H1 (cell line): ENCODE measurements around the gene MAP3K14. TPM values are rescaled to one million over a fixed set of nuclear protein-coding genes. Genes with fewer than 3 reads are reported as not detected.

ENCODE experiments used
- CTCF ChIA-PET: fragments of 300-600 bp; sonication (Branson Sonifier 250); formaldehyde crosslinking; loops from one replicate; lab custom pipeline; 2021; ENCODE audit not compliant: partially characterized antibody; lab: Charles Lee
- POLR2A ChIA-PET: fragments of 300-600 bp; sonication (Branson Sonifier 250); formaldehyde crosslinking; loops from one replicate; lab custom pipeline; 2021; ENCODE audit warnings: inconsistent platforms; ENCODE audit not compliant: partially characterized antibody; lab: Charles Lee
- DNase-seq, 2 experiments: peaks; one replicate each; pipeline versions ENCODE4 v3.0.0 to v3.0.0-alpha.2; 2010 to 2022; ENCODE audit warnings: low spot score in 2 of 2, low read depth in 1 of 2, mixed read lengths in 1 of 2
- FAIRE-seq: peaks from 2 replicates; lab custom pipeline; 2011; peaks lifted over from hg19 to GRCh38; lab: Jason Lieb, UNC
- H2AFZ ChIP-seq: 2 replicates; pipeline ENCODE4 v1.8.1; 2012; ENCODE audit warnings: low read length, inconsistent platforms
- H2AK5ac ChIP-seq: 2 replicates; pipeline ENCODE4 v1.6.1; 2013; ENCODE audit warnings: low read depth, low read length
- H2BK120ac ChIP-seq: replicated peaks from 2 replicates; pipeline ENCODE3; 2013; ENCODE audit warnings: low read depth, low read length, inconsistent platforms
- H2BK12ac ChIP-seq: 2 replicates; pipeline ENCODE4 v1.6.1; 2013; ENCODE audit warnings: low read depth, low read length
- H2BK15ac ChIP-seq: 2 replicates; pipeline ENCODE4 v1.6.1; 2013; ENCODE audit warnings: low read length
- H2BK20ac ChIP-seq: 2 replicates; pipeline ENCODE4 v1.6.1; 2013; ENCODE audit warnings: low read length
- H2BK5ac ChIP-seq: 2 replicates; pipeline ENCODE4 v1.6.1; 2013; ENCODE audit warnings: low read depth, low read length
- H3K14ac ChIP-seq: 2 replicates; pipeline ENCODE4 v1.6.1; 2013; ENCODE audit warnings: inconsistent platforms; ENCODE audit not compliant: insufficient read length
- H3K18ac ChIP-seq: 2 replicates; pipeline ENCODE4 v1.6.1; 2013; ENCODE audit warnings: low read length; ENCODE audit errors: extremely low read depth
- H3K23ac ChIP-seq: 2 replicates; pipeline ENCODE4 v1.6.1; 2013; ENCODE audit warnings: inconsistent platforms; ENCODE audit not compliant: insufficient read length
- H3K23me2 ChIP-seq: 2 replicates; pipeline ENCODE4 v1.6.1; 2013; ENCODE audit warnings: low read depth, low read length
- H3K27ac ChIP-seq: 2 replicates; pipeline ENCODE4 v1.6.1; 2011; ENCODE audit warnings: low read depth, low read length, inconsistent platforms
- H3K27me3 ChIP-seq, 4 experiments: replicated peaks in 1 of 4; 1 replicate in 1 of 4; 2 replicates in 3 of 4; pipeline versions ENCODE4 v1.6.1 to v1.8.1; 2011 to 2013; ENCODE audit warnings: low read length in 3 of 4, mild to moderate bottlenecking in 3 of 4, inconsistent platforms in 2 of 4, mixed read lengths in 2 of 4, moderate library complexity in 1 of 4; ENCODE audit not compliant: control insufficient read depth in 3 of 4, insufficient read depth in 3 of 4; ENCODE audit errors: extremely low read depth in 1 of 4
- H3K36me3 ChIP-seq, 4 experiments: 2 replicates each; pipeline versions ENCODE4 v1.6.1 to v1.8.1; 2011 to 2013; ENCODE audit warnings: mild to moderate bottlenecking in 4 of 4, low read length in 3 of 4, moderate library complexity in 2 of 4, control low read depth in 1 of 4, inconsistent platforms in 1 of 4; ENCODE audit not compliant: insufficient read depth in 4 of 4, control insufficient read depth in 2 of 4
- H3K4ac ChIP-seq: replicated peaks from 2 replicates; pipeline ENCODE3; 2013; ENCODE audit warnings: low read length, low read depth, mixed read lengths, inconsistent platforms; ENCODE audit not compliant: insufficient read length
- H3K4me1 ChIP-seq, 4 experiments: replicated peaks in 1 of 4; 1 replicate in 1 of 4; 2 replicates in 3 of 4; pipeline versions ENCODE4 v1.6.1 to v1.8.1; 2011 to 2013; ENCODE audit warnings: low read length in 3 of 4, inconsistent platforms in 2 of 4, mixed read lengths in 1 of 4; ENCODE audit not compliant: insufficient read depth in 4 of 4, control insufficient read depth in 3 of 4
- H3K4me2 ChIP-seq, 2 experiments: 2 replicates each; pipeline versions ENCODE4 v1.6.1 to v1.8.1; 2011 to 2013; ENCODE audit warnings: low read depth in 2 of 2, low read length in 2 of 2, control low read depth in 1 of 2, inconsistent platforms in 1 of 2, mild to moderate bottlenecking in 1 of 2; ENCODE audit not compliant: insufficient read depth in 1 of 2
- H3K4me3 ChIP-seq, 4 experiments: fragments of 200-600, 300-600 bp in 1 of 4; sonication (generic), shearing (Covaris generic), sonication (Bioruptor Twin) in 1 of 4; 2 replicates each; pipeline versions ENCODE4 v1.5.1 to v1.8.1; 2011 to 2016; ENCODE audit warnings: low read length in 4 of 4, low read depth in 3 of 4, control low read depth in 2 of 4, inconsistent platforms in 2 of 4, mild to moderate bottlenecking in 2 of 4, mixed read lengths in 1 of 4, moderate library complexity in 1 of 4; ENCODE audit not compliant: insufficient read depth in 2 of 4; ENCODE audit errors: extremely low read depth in 1 of 4
- H3K56ac ChIP-seq: replicated peaks from 2 replicates; pipeline ENCODE3; 2013; ENCODE audit warnings: low read depth, mild to moderate bottlenecking, mixed read lengths, low read length, inconsistent platforms; ENCODE audit not compliant: insufficient read length
- H3K79me1 ChIP-seq: 2 replicates; pipeline ENCODE4 v1.6.1; 2013; ENCODE audit warnings: low read depth, low read length, control low read depth
- H3K79me2 ChIP-seq, 2 experiments: 2 replicates each; pipeline versions ENCODE4 v1.6.1 to v1.8.1; 2012 to 2013; ENCODE audit warnings: low read length in 2 of 2, mild to moderate bottlenecking in 2 of 2, inconsistent platforms in 1 of 2; ENCODE audit not compliant: insufficient read depth in 2 of 2, control insufficient read depth in 1 of 2
- H3K9ac ChIP-seq, 4 experiments: replicated peaks in 1 of 4; 1 replicate in 1 of 4; 2 replicates in 3 of 4; pipeline versions ENCODE4 v1.6.1 to v1.8.1; 2011 to 2013; ENCODE audit warnings: low read depth in 3 of 4, low read length in 3 of 4, control low read depth in 2 of 4, mild to moderate bottlenecking in 2 of 4, moderate library complexity in 2 of 4, inconsistent platforms in 1 of 4; ENCODE audit errors: extremely low read depth in 1 of 4
- H3K9me3 ChIP-seq, 2 experiments: 2 replicates each; pipeline versions ENCODE4 v1.6.1 to v1.8.1; 2012 to 2013; ENCODE audit warnings: mild to moderate bottlenecking in 2 of 2, moderate library complexity in 2 of 2, control low read depth in 1 of 2, inconsistent platforms in 1 of 2, low read depth in 1 of 2, low read length in 1 of 2, mixed read lengths in 1 of 2; ENCODE audit not compliant: insufficient read depth in 2 of 2
- H4K20me1 ChIP-seq, 2 experiments: replicated peaks in 1 of 2; 2 replicates each; pipeline versions ENCODE3 to v1.8.1; 2011 to 2013; ENCODE audit warnings: inconsistent platforms in 2 of 2, low read length in 2 of 2, mild to moderate bottlenecking in 1 of 2; ENCODE audit not compliant: insufficient read depth in 2 of 2, control insufficient read depth in 1 of 2
- H4K5ac ChIP-seq: 2 replicates; pipeline ENCODE4 v1.6.1; 2013; ENCODE audit warnings: low read length, low read depth, mixed read lengths, inconsistent platforms; ENCODE audit not compliant: insufficient read length
- H4K8ac ChIP-seq: 2 replicates; pipeline ENCODE4 v1.8.0; 2013; ENCODE audit warnings: mild to moderate bottlenecking, moderate library complexity, low read length, inconsistent platforms; ENCODE audit not compliant: insufficient read depth; ENCODE audit errors: extremely low read depth
- H4K91ac ChIP-seq: replicated peaks from 2 replicates; pipeline ENCODE3; 2013; ENCODE audit warnings: low read length, mixed read lengths, inconsistent platforms; ENCODE audit not compliant: insufficient read length
- BCL11A ChIP-seq, 2 experiments: IDR thresholded peaks; one replicate each; pipeline ENCODE4 v1.6.1; 2011; ENCODE audit warnings: low read depth in 2 of 2, low read length in 2 of 2, mild to moderate bottlenecking in 2 of 2
- CHD1 ChIP-seq: IDR thresholded peaks from 2 replicates; pipeline ENCODE4 v1.6.1; 2012; ENCODE audit warnings: low read depth, low read length, improper control_type of control experiment
- CREB1 ChIP-seq: IDR thresholded peaks from 2 replicates; pipeline ENCODE4 v1.6.1; 2012; ENCODE audit warnings: inconsistent platforms
- GABPA ChIP-seq: IDR thresholded peaks from 2 replicates; pipeline ENCODE4 v1.6.1; 2011; ENCODE audit warnings: mild to moderate bottlenecking, low read length, moderate library complexity, borderline replicate concordance; ENCODE audit not compliant: insufficient read depth
- HDAC2 ChIP-seq, 2 experiments: fragments of 300-600 bp in 1 of 2; sonication (generic) in 1 of 2; IDR thresholded peaks; 2 replicates each; pipeline ENCODE4 v1.6.1; 2011 to 2012; ENCODE audit warnings: low read depth in 2 of 2, low read length in 2 of 2, mild to moderate bottlenecking in 2 of 2, moderate library complexity in 2 of 2, borderline replicate concordance in 1 of 2, inconsistent platforms in 1 of 2
- KDM1A ChIP-seq: fragments of 200-600, 300-600 bp; sonication (generic); IDR thresholded peaks from 2 replicates; pipeline ENCODE4 v1.7.1; 2016; ENCODE audit warnings: mild to moderate bottlenecking, low read length, borderline replicate concordance
- SAP30 ChIP-seq: fragments of 300-600 bp; sonication (generic); IDR thresholded peaks from 2 replicates; pipeline ENCODE4 v1.7.1; 2012; ENCODE audit warnings: low read length, moderate library complexity, mild to moderate bottlenecking, inconsistent platforms; ENCODE audit not compliant: insufficient read depth, insufficient replicate concordance
- SIRT6 ChIP-seq: IDR thresholded peaks from one replicate; pipeline ENCODE4 v1.7.1; 2012; ENCODE audit warnings: low read length, inconsistent platforms
- SRF ChIP-seq: IDR thresholded peaks from 2 replicates; pipeline ENCODE4 v1.6.1; 2011; ENCODE audit warnings: mild to moderate bottlenecking, low read depth, low read length, moderate library complexity
- WGBS, 2 experiments: shearing (Covaris generic) in 1 of 2; methylation state at CpG; one replicate each; pipeline versions ENCODE4 v1.1.6 to v1.1.7; 2013 to 2015; ENCODE audit warnings: low lambda C conversion rate in 2 of 2, mixed read lengths in 2 of 2, inconsistent platforms in 1 of 2, low coverage in 1 of 2, missing lambda C conversion rate in 1 of 2; ENCODE audit not compliant: insufficient replicate concordance in 2 of 2, insufficient coverage in 1 of 2, insufficient read length in 1 of 2; ENCODE audit errors: extremely low coverage in 1 of 2, missing lambda C conversion rate in 1 of 2; 5-methylcytosine and 5-hydroxymethylcytosine counted together
- polyA plus RNA-seq, 7 experiments: library from polyadenylated mRNA; depleted of rRNA in 3 of 7; stranded (reverse) in 5 of 7; unstranded in 2 of 7; fragments of >200 nt in 5 of 7; fragments of 200-250 nt in 2 of 7; gene quantifications; 1 replicate in 5 of 7; 2 replicates in 1 of 7; 4 replicates in 1 of 7; pipeline versions ENCODE4 v1.2.1 to v1.2.3, GENCODE V29; 2011 to 2013; ENCODE audit warnings: missing spikeins in 2 of 7, mixed read lengths in 2 of 7
- total RNA-seq: library from RNA; stranded (reverse); fragmentation: NEBNext Ultra II Directional; extraction: Animal tissue kit (Norgen Biotek cat#: 25700); gene quantifications from 2 replicates; pipeline ENCODE4 v1.2.1, GENCODE V29; 2021
- TF ChIP-seq, protein P1 (sequence below): IDR thresholded peaks from 2 replicates; pipeline ENCODE4 v1.6.1; 2012; ENCODE audit warnings: low read length, inconsistent platforms

Gene MAP3K14
- total and polyA plus RNA-seq, 2 of the 8 experiments (the other 6 are each of a cell fraction or from before 2014, with no cell fraction given), result 5.2 to 6.1 TPM

DNA sequence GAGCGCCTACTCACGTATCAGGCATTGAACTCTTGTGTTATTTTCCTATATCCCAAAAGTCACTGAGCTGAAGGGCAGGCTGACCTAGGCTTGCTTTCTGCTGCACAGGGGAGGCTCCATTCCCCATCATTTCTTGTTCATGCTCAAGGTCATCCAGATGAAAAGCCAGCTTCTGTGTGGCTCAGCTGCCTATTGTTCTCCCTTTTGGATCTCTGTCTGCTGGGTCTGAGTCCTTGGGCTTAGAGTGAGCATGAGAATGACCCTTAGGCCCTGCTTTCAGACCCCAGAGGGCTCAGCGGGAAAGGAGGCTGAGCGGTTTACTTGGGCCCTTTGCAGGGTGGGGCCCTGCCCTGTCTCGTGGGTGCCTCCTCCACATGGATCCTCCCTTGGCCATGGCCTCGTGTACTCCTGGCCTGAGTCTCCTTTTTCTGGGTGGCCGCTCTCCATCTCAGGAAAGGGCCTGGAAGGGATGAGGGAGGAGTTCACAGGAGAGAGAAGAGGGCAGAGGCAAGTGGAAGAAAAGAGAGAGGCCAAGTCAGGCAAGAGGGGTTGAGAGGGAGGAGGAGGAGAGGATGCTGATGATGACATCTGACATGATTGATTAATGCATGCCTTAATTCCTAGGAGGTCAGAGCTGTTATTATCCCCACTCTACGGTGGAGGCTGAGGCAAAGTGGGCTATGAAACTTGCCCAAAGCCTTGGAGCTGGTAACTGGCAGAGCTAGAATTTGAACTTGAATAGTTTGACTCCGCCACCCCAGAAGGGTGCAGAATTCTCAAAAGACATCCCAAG, 19.8 kb upstream of the MAP3K14 start:
- Histone ChIP-seq H2AFZ (no peak overlapping the region), H3K9me3 (no peaks in the 10 kb centered on the region), H4K20me1 (no peaks in the 10 kb centered on the region), H3K36me3 (no peaks in the 10 kb centered on the region), H4K8ac (no peak overlapping the region; the same call in 1 of the 2 replicates), H3K14ac (no peak overlapping the region), H3K9ac (no peak overlapping the region), H3K18ac (no peak overlapping the region), H3K4ac (no peak overlapping the region), H4K91ac (no peak overlapping the region), H2AK5ac (no peak overlapping the region), H3K27ac (no peak overlapping the region), H3K79me1 (no peaks in the 10 kb centered on the region), H3K56ac (no peak overlapping the region), H3K4me1 (no peaks in the 10 kb centered on the region; a peak in 1 of 7 replicates), H3K4me2 (no peak overlapping the region), H2BK120ac (no peak overlapping the region), H2BK20ac (no peak overlapping the region), H3K4me3 (no peak overlapping the region), H3K23ac (no peak overlapping the region), H3K23me2 (no peaks in the 10 kb centered on the region), H3K27me3 (peaks cover 0 to 19% (median 6%) of the 10 kb centered on the region in 4 experiments; a peak in 2 of 7 replicates), H3K79me2 (no peaks in the 10 kb centered on the region), H2BK12ac (no peak overlapping the region; the same call in 1 of the 2 replicates), H4K5ac (no peak overlapping the region), H2BK5ac (no peak overlapping the region), H2BK15ac (no peak overlapping the region)
- DNase-seq (no peak), FAIRE-seq (no peak)
- POLR2A ChIA-PET, result no interaction called here
- CTCF ChIA-PET, result interaction anchor here (1.0 to 3.1 kb wide), 4 partner anchors 9 to 101 kb away, joined by 3 to 14 read pairs (median 6); no protein-coding TSS in a partner anchor
- no peak for TF ChIP-seq BCL11A (IDR thresholded peaks at IDR 0.05; ENCODE audit: low read depth in 2 of 2, low read length in 2 of 2)
- no peak for TF ChIP-seq SRF
- no peak for TF ChIP-seq GABPA
- no peak for TF ChIP-seq HDAC2 (IDR thresholded peaks at IDR 0.05; ENCODE audit: borderline replicate concordance in 1 of 2, low read depth in 2 of 2, low read length in 2 of 2)
- no peak for TF ChIP-seq CHD1
- no peak for TF ChIP-seq KDM1A
- TF ChIP-seq, protein P1, sequence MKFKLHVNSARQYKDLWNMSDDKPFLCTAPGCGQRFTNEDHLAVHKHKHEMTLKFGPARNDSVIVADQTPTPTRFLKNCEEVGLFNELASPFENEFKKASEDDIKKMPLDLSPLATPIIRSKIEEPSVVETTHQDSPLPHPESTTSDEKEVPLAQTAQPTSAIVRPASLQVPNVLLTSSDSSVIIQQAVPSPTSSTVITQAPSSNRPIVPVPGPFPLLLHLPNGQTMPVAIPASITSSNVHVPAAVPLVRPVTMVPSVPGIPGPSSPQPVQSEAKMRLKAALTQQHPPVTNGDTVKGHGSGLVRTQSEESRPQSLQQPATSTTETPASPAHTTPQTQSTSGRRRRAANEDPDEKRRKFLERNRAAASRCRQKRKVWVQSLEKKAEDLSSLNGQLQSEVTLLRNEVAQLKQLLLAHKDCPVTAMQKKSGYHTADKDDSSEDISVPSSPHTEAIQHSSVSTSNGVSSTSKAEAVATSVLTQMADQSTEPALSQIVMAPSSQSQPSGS, result no peak
- TF ChIP-seq SIRT6, result no peak
- TF ChIP-seq CREB1, result no peak
- TF ChIP-seq SAP30, result no peak
- 90% methylated on average over 8 of the region's 9 CpGs; no CpG with 5 or more reads in 1 of the 2 experiments for WGBS, 2 experiments
